ENCODE results near the gene TMEFF1.

DNA sequence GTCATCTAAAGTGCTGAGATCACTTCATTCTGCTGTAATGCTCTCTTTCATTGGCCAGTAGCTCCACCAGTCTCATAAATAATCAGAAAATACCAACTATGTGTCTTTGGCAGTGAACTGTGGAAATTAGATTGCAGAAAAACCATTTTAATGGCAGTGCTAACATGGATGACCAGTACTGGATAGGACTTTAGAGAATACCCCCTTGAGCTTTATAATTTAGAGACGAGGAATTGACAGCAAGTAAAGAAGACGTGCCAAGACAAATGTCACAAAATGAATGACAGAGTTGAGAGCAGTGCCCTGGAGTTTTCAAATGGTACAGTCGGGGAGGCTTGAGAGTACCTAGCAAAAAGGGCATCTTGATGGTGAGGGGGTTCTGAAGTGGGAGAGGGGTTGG is 40.2 kb upstream of the TMEFF1 start:
- TF ChIP-seq, protein P1, sequence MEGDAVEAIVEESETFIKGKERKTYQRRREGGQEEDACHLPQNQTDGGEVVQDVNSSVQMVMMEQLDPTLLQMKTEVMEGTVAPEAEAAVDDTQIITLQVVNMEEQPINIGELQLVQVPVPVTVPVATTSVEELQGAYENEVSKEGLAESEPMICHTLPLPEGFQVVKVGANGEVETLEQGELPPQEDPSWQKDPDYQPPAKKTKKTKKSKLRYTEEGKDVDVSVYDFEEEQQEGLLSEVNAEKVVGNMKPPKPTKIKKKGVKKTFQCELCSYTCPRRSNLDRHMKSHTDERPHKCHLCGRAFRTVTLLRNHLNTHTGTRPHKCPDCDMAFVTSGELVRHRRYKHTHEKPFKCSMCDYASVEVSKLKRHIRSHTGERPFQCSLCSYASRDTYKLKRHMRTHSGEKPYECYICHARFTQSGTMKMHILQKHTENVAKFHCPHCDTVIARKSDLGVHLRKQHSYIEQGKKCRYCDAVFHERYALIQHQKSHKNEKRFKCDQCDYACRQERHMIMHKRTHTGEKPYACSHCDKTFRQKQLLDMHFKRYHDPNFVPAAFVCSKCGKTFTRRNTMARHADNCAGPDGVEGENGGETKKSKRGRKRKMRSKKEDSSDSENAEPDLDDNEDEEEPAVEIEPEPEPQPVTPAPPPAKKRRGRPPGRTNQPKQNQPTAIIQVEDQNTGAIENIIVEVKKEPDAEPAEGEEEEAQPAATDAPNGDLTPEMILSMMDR (IDR thresholded peaks at IDR 0.05) = no peak
- TF ChIP-seq POLR2A (IDR thresholded peaks at IDR 0.05) = no peak

Measured in thyroid gland (tissue), 4 donors.